Measurements from ENCODE around the gene GTPBP3.

The GTPBP3 gene

DNA sequence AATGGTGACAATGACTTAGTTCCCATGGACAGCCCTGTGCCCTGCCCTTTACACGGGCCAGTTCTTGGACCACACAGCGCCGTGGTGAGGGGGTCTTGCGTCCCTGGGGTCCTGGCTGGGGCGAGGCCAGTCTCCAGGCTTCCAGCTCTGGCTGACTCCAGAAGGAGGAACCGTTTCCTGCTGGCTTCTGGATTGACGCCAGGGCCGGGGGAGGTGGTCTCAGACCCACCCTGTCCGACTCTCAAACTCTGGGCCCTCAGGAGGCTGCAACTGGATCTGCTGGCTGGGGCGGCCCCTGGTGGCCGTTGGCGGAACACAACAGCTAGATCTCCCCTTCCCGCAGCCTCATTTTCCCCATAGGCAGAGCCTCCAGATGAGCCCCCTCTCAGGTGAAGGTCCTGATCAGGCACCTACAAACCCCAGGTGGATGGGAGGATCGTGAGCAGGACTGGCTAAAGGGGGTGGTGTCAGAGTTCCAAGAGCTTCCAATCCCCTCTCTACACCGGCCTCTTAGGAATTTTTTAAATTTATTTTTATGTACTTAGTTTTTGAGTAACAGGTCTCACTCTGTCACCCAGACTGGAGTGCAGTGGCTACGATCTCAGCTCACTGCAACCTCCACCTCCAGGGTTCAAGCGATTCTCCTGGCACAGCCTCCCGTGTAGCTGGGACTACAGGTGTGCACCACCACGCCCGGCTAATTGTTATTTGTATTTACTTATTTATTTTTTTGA is 48.7 kb downstream of the GTPBP3 start:
- DNase-seq (ENCODE audit: low spot score) = peak; percentile 55

DNA sequence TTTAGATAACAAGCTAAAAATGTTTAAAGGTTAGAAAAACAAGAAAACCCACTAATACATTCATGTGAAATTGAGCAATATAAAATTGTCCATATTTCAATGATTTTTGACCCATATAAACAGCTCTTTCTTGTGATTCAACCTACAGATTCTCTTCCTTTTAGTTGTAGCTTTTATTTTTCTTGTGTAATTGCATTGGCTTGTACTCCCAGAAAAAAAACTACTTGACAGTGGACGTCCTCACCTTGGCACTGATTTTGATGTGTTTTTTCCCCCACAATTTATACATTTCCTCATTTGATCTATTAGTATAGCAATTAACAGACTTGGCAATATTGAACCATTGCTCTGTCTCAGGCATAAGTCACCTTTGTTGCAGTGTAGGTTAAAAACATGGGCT is 51.9 kb downstream of the GTPBP3 start:
- DNase-seq (ENCODE audit: low spot score) = no peak

DNA sequence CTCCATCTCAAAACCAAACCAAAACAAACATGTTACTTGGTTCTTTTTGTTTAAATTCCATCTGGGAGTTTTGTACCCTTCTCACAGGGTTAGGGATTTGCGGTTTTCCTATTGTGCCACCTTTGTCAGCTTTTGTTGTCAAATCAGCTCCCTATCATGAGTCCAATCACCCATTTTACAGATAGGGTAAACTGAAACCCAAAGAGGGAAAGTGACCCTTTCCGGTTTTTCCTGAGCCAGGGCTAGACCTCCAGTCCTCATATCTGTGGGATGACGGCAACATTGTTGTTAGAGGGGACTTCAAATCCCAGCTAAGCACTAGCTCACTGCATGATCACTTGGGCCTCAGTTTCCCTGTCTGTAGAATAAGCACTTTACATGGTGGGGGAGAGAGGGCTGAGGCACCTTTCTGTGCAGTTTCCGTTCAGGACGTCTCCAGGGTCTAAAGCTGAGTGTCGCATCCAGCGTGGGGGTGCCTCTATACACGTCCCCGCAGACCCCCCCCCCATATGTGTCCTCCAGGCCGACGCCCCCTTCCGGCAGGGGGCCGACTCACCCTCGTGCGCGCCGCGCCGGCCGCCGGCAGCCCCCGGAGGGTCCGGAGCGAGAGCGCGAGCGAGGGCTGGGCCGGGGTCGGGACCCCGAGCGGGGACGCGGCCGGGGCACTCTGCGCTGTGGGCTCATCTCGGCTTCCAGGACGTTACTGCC is 52.8 kb downstream of the GTPBP3 start:
- DNase-seq (ENCODE audit: low spot score) = no peak

- peak; percentile 90 for DNase-seq (ENCODE audit: low spot score)
Measured at GRCh38 chr19:17390665-17391370, 53.5 kb downstream of the GTPBP3 start.

GRCh38 chr19:17391371-17392151 is 54.2 kb downstream of the GTPBP3 start:
- DNase-seq (ENCODE audit: low spot score) = no peak

Measured in activated CD4-positive, alpha-beta T cell treated with anti-CD3 and anti-CD28 coated beads, Interleukin-2, Interleukin-4, amounts not matched to agents 100 ng/mL and 50 ng/mL, durations not matched to agents 16 hours and 8 hours (primary cell).